HG03196 (cell line): Measurements from ENCODE around the gene CEP85.

Experiments
- ATAC-seq: cut with Tn5 transposase; IDR thresholded peaks from one replicate; pipeline ENCODE4 v1.9.1; 2021; ENCODE audit not compliant: unreplicated experiment

CEP85 gene

GRCh38 chr1:26276432-26276838 lies 42.4 kb downstream of the CEP85 start:
- no peak for ATAC-seq

- no peak for ATAC-seq
Observed at GRCh38 chr1:26277261-26277661, 43.3 kb downstream of the CEP85 start.

GRCh38 chr1:26277719-26278118 lies 43.7 kb downstream of the CEP85 start:
- no peak for ATAC-seq

GRCh38 chr1:26278303-26278702 lies 44.3 kb downstream of the CEP85 start:
- ATAC-seq, result no peak

- ATAC-seq, result no peak
Observed at GRCh38 chr1:26278724-26279455, 44.9 kb downstream of the CEP85 start.

GRCh38 chr1:26279456-26280332 lies 45.7 kb downstream of the CEP85 start, which contains the start of gene SH3BGRL3:
SH3BGRL3 (plus strand) TSS chr1:26280086; CDS start chr1:26280156, 70 bp downstream.
- peak; percentile 48 for ATAC-seq

GRCh38 chr1:26280333-26281042 lies 46.5 kb downstream of the CEP85 start:
- no peak for ATAC-seq

- ATAC-seq, result no peak
Observed at GRCh38 chr1:26281091-26281958, 47.3 kb downstream of the CEP85 start.

- ATAC-seq, result no peak
Observed at GRCh38 chr1:26281971-26282370, 48.0 kb downstream of the CEP85 start.

GRCh38 chr1:26282401-26282918 lies 48.5 kb downstream of the CEP85 start:
- ATAC-seq, result no peak

- no peak for ATAC-seq
Observed at GRCh38 chr1:26283279-26283853, 49.4 kb downstream of the CEP85 start.

GRCh38 chr1:26283871-26284596 lies 50.0 kb downstream of the CEP85 start:
- ATAC-seq, result no peak

GRCh38 chr1:26284597-26285347 lies 50.8 kb downstream of the CEP85 start:
- peak; percentile 27 for ATAC-seq

GRCh38 chr1:26285366-26286063 lies 51.5 kb downstream of the CEP85 start:
- no peak for ATAC-seq

GRCh38 chr1:26286064-26286416 lies 52.0 kb downstream of the CEP85 start:
- ATAC-seq, result no peak

GRCh38 chr1:26287033-26287711 lies 53.2 kb downstream of the CEP85 start:
- ATAC-seq, result no peak

GRCh38 chr1:26287811-26288210 lies 53.8 kb downstream of the CEP85 start:
- no peak for ATAC-seq
